Sigmoid colon (tissue), 7 donors: Measurements from ENCODE around the gene IGF2. TPM values are rescaled to one million over a fixed set of nuclear protein-coding genes. Genes with fewer than 3 reads are reported as not detected.
A peak's percentile ranks its signal among the peaks of the same experiment; 100 is the strongest.

Experiments
- DNase-seq: peaks from one replicate; pipeline ENCODE4 v3.0.0-alpha.2; 2019
- H3K27ac ChIP-seq, 4 donors: fragments of 200-600 bp; sonication (generic); one replicate each; pipeline ENCODE4 v1.5.1; 2016 to 2019; ENCODE audit warnings: mild to moderate bottlenecking in 1 of 4
- H3K27me3 ChIP-seq, 3 donors: fragments of 200-600 bp; sonication (generic); one replicate each; pipeline ENCODE4 v1.5.1; 2019; ENCODE audit warnings: mild to moderate bottlenecking in 1 of 3
- H3K36me3 ChIP-seq, 4 donors: fragments of 200-600 bp; sonication (generic); one replicate each; pipeline ENCODE4 v1.5.1; 2016 to 2019
- H3K4me1 ChIP-seq, 4 donors: fragments of 200-600 bp; sonication (generic); one replicate each; pipeline ENCODE4 v1.5.1; 2017 to 2019
- H3K4me3 ChIP-seq, 4 donors: fragments of 200-600 bp; sonication (generic); one replicate each; pipeline ENCODE4 v1.5.1; 2017 to 2019; ENCODE audit warnings: mild to moderate bottlenecking in 2 of 4, moderate library complexity in 1 of 4
- H3K9me3 ChIP-seq, 4 donors: fragments of 200-600 bp in 3 of 4; sonication (generic) in 3 of 4; one replicate each; pipeline versions ENCODE4 v1.5.1 to v1.6.1; 2013 to 2019
- EP300 ChIP-seq, 4 donors: sonication (generic); formaldehyde crosslinking; IDR thresholded peaks; one replicate each; pipeline ENCODE4 v1.6.1; 2017; ENCODE audit warnings: antibody characterized with exemption in 4 of 4
- POLR2A ChIP-seq, 2 donors: fragments of 450-650 bp; IDR thresholded peaks; one replicate each; pipeline ENCODE4 v1.6.1; 2016; ENCODE audit warnings: antibody characterized with exemption in 2 of 2, mild to moderate bottlenecking in 2 of 2, moderate library complexity in 2 of 2
- POLR2AphosphoS5 ChIP-seq, 4 donors: sonication (generic); formaldehyde crosslinking; IDR thresholded peaks; one replicate each; pipeline ENCODE4 v1.6.1; 2017; ENCODE audit warnings: antibody characterized with exemption in 4 of 4
- WGBS, 2 donors: extraction: QIAGEN DNeasy Blood & Tissue Kit; methylation state at CpG; one replicate each; pipeline ENCODE4 v1.1.7; 2013; 5-methylcytosine and 5-hydroxymethylcytosine counted together
- intact Hi-C: fragments of 100-400 bp; cut with DNase I; formaldehyde crosslinking; loops from one replicate; pipeline ENCODE4 v1.15.1; 2023
- polyA plus RNA-seq, 3 donors: library from polyadenylated mRNA; stranded (reverse); fragments of 200-250 nt; gene quantifications; one replicate each; pipeline ENCODE4 v1.2.3, GENCODE V29; 2013
- total RNA-seq, 4 donors: library from RNA; depleted of rRNA; stranded (reverse); fragments of >200 nt; gene quantifications; one replicate each; pipeline ENCODE4 v1.1.0, GENCODE V29; 2016
- TF ChIP-seq, protein P1 (sequence below), 4 experiments: fragments of 450-650 bp in 3 of 4; fragments of 200-600 bp in 1 of 4; IDR thresholded peaks; one replicate each; pipeline ENCODE4 v1.5.1; 2016 to 2019; ENCODE audit warnings: antibody characterized with exemption in 4 of 4, mild to moderate bottlenecking in 3 of 4, moderate library complexity in 2 of 4
- donor health status: healthy with polysubstance abuse.
- donor health status: Bipolar disorder and iron deficiency.
- donor health status: healthy.

Gene IGF2
- total and polyA plus RNA-seq, 7 donors = 1.6 to 63.1 (median 13.9) TPM

DNA sequence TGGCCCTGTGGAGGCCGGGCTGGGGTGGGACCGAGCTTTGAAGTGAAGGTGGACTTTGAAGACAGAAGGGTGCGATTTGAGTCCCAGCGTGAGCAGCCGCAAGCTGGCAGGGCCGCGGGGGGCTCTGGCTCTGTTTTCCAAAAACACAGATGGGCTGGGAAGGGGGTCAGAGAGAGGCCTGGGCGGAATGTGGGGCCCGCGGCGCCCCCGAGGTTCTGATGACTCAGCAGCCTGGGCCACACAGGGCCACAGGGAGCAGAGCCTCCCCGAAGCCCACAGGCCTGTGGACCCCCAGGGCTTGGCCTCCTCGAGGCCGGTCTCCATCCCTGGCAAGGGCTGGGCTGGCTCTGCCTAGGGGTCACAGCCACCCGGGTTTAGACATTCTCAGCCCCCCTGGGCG, 15.7 kb upstream of the IGF2 start:
- Histone ChIP-seq H3K27ac (no peak overlapping the region), H3K9me3 (no peaks in the 10 kb centered on the region), H3K4me3 (no peak overlapping the region), H3K27me3 (peaks cover 0 to 35% (median 30%) of the 10 kb centered on the region in 3 donors), H3K4me1 (peaks cover 0 to 7% (median 6%) of the 10 kb centered on the region in 4 donors), H3K36me3 (no peaks in the 10 kb centered on the region)
- TF ChIP-seq EP300 (IDR thresholded peaks at IDR 0.05) (no peak), POLR2A (IDR thresholded peaks at IDR 0.05) (no peak), POLR2AphosphoS5 (IDR thresholded peaks at IDR 0.05) (no peak)
- TF ChIP-seq, protein P1, sequence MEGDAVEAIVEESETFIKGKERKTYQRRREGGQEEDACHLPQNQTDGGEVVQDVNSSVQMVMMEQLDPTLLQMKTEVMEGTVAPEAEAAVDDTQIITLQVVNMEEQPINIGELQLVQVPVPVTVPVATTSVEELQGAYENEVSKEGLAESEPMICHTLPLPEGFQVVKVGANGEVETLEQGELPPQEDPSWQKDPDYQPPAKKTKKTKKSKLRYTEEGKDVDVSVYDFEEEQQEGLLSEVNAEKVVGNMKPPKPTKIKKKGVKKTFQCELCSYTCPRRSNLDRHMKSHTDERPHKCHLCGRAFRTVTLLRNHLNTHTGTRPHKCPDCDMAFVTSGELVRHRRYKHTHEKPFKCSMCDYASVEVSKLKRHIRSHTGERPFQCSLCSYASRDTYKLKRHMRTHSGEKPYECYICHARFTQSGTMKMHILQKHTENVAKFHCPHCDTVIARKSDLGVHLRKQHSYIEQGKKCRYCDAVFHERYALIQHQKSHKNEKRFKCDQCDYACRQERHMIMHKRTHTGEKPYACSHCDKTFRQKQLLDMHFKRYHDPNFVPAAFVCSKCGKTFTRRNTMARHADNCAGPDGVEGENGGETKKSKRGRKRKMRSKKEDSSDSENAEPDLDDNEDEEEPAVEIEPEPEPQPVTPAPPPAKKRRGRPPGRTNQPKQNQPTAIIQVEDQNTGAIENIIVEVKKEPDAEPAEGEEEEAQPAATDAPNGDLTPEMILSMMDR (IDR thresholded peaks at IDR 0.05) = no peak
- intact Hi-C loops = loop anchor here (5.0 kb wide), 2 partner anchors 318 to 503 kb away; partner anchors contain the start of gene TNNI2
- no peak for DNase-seq
- 81 to 87% methylated on average over 17 of the region's 17 CpGs for WGBS, 2 donors

DNA sequence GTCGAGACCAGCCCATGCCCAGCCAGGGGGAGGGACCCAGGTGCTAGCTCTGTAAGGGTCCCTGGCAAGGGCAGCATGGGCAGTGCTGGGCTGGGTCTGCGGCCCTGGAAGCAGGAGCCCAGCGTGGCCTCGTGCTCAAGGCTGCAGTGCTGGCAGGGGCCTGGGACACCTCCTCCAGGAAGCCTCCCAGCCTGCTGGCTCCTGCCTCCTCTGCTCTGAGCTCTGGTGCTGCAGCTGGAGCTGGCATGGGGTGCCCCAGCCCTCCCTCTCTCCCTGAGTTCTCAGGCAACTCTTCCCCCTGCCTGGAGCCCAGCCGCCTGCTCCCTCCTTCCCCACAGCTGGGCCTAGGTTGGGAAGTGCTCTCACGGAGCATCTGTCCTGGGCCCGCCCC, 15.0 kb upstream of the IGF2 start:
- H3K9me3 ChIP-seq = no peaks in the 10 kb centered on the region
- H3K27me3 ChIP-seq = peaks cover 0 to 42% (median 37%) of the 10 kb centered on the region in 3 donors
- H3K36me3 ChIP-seq = no peaks in the 10 kb centered on the region
- no peak overlapping the region for H3K4me3 ChIP-seq
- H3K4me1 ChIP-seq = peaks cover 0 to 7% (median 6%) of the 10 kb centered on the region in 4 donors
- 72 to 89% methylated on average over 7 of the region's 7 CpGs for WGBS, 2 donors
- intact Hi-C loops = loop anchor here (5.0 kb wide), 2 partner anchors 317 to 502 kb away; partner anchors contain the start of gene TNNI2
- no peak for DNase-seq
- TF ChIP-seq, protein P1 (IDR thresholded peaks at IDR 0.05) = no peak
- no peak for TF ChIP-seq EP300 (IDR thresholded peaks at IDR 0.05)
- no peak for TF ChIP-seq POLR2AphosphoS5 (IDR thresholded peaks at IDR 0.05)
- no peak for TF ChIP-seq POLR2A (IDR thresholded peaks at IDR 0.05)
- no peak overlapping the region for H3K27ac ChIP-seq

DNA sequence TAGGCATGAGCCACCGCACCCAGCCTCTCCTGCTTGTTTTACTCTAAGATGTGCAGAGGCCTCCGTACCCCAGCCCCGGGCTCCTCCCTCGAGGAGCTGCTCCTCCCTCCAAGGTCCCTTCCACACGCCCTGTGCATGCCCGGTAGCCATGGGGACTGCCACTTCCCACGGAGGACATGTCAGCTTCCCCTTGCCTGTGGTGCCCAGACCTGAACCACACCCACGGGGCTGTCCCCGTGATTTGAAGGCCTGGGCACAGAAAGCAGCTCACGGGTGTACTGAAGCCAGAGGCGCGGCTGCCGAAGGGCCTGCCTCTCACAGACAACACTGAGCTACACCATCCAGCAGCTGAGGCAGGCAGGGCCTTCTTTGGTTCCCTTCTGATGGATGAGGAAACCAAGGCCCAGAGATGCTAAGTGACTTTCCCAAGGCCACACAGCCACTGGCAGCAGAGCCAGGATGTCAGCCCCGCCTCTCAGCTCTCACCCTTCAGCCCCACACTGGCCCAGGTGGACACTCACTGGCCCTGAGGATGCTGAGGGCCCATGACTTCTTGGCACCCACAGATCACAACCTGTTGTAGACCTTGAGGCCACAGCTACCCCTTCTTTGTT, 14.5 kb upstream of the IGF2 start:
- DNase-seq = no peak
- WGBS, 2 donors = 24 to 60% methylated on average over 14 of the region's 14 CpGs
- Histone ChIP-seq H3K4me1 (peaks cover 0 to 7% (median 6%) of the 10 kb centered on the region in 4 donors), H3K27me3 (peaks cover 0 to 47% (median 42%) of the 10 kb centered on the region in 3 donors), H3K4me3 (no peak overlapping the region), H3K36me3 (no peaks in the 10 kb centered on the region), H3K9me3 (no peaks in the 10 kb centered on the region), H3K27ac (no peak overlapping the region)
- TF ChIP-seq POLR2AphosphoS5 (IDR thresholded peaks at IDR 0.05) = no peak
- TF ChIP-seq, protein P1 (IDR thresholded peaks at IDR 0.05) = no peak
- no peak for TF ChIP-seq POLR2A (IDR thresholded peaks at IDR 0.05)
- no peak for TF ChIP-seq EP300 (IDR thresholded peaks at IDR 0.05)
- intact Hi-C loops = loop anchor here (5.0 kb wide), 2 partner anchors 316 to 501 kb away; partner anchors contain the start of gene TNNI2

DNA sequence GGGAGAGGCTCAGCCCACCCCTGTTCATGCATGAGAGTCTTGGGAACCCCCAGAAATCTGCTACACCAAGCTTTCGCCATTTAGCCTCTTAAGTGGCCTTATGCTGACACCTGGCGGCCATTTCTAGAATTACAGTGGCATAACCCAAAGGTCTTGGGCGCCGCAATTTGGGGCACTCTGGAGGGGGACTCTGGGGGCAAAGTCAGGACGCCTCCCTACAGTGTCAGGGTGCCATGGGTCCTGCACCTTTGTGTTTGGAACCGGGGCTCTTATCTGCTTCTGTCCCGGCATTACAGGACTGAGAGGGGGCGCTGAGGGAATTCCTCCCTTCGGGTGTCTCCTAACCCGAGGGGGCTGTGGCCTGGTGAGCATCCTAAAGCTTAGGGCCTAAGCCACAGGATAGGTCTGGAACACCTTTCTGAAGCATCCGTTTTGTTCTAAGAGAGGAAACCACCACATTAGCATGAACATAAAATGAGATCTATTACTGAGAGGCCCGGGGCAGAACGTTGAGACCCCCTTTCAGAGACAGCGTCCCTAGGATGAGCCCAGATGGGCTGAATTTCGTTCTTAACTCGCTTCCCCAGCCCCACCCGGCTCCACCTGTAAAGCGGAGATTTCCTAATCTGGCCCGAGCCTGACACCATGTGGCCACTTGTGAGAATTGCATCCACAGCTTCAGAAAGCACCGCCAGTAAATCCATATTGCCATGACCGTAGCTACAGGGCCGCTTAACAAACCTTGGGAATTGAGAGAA, 12.5 kb upstream of the IGF2 start:
- TF ChIP-seq, protein P1 (IDR thresholded peaks at IDR 0.05) = peak; percentile 67 to 87 (median 84)
- TF ChIP-seq POLR2A (IDR thresholded peaks at IDR 0.05) (no peak), POLR2AphosphoS5 (IDR thresholded peaks at IDR 0.05) (no peak)
- Histone ChIP-seq H3K27ac (no peak overlapping the region), H3K9me3 (no peaks in the 10 kb centered on the region), H3K36me3 (no peaks in the 10 kb centered on the region), H3K27me3 (peaks cover 5 to 54% (median 47%) of the 10 kb centered on the region in 3 donors), H3K4me1 (peaks cover 0 to 7% (median 6%) of the 10 kb centered on the region in 4 donors), H3K4me3 (no peak overlapping the region)
- WGBS, 2 donors = 2 to 4% methylated on average over 22 of the region's 22 CpGs
- intact Hi-C loops = loop anchor here (1.0 to 5.0 kb wide), 4 partner anchors 269 to 499 kb away; partner anchors contain the start of gene TNNI2
- peak; percentile 88 for DNase-seq
